HG03457 (cell line): ENCODE results near the gene FAHD2A.
"Not testable (repeated sequence)": the region's sequence is repeated elsewhere in the genome, so short reads cannot be mapped to it uniquely, and the experiment has no call there.

Source experiments
- ATAC-seq: cut with Tn5 transposase; IDR thresholded peaks from one replicate; pipeline ENCODE4 v1.9.1; 2021; ENCODE audit warnings: moderate number of reproducible peaks; ENCODE audit not compliant: unreplicated experiment

FAHD2A gene

GRCh38 chr2:95375532-95376150 is 26.9 kb upstream of the FAHD2A start:
- no peak for ATAC-seq

DNA sequence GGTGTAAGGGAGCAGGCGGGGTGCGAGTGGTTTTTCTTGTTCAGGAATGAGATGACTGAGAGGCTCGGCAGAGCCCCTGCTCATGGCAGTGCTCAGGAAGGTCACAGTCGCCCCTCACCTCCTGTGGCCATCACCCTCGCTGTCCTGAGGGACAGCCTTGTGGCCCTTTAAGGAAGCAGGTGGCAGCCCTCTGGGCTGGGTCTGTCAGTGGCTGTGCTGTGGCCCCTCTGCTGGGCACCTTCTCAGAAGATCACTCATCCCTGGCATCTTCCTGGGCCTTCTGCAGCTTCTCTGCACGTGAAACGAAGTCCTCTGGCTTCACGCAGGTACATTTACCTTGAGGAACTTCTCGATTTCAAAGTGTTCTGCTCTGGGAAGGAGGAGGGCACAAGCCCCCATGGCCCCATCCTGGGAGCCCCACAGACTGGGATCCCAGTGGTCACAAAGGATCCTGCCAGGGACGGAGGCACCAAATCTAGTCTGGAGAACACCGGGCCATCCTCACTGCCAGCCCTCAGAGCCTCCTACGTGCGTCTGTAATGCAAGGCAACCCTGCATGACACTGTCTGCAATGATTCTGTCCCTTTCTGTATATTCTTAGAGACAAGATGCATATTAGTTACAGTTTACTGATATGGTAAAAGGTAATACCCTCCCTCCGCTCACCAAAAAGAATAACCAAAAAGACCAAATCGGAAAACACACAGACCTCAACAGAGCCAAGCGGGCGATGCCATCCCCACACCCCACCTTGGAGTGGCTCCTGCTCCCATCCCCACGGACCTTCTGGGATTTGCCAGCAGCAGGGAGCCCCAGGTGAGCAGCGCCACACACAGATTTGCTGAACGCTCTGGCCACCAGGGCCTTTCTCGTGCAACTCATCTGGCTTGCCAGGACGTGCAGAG is 25.9 kb upstream of the FAHD2A start:
- no peak for ATAC-seq

GRCh38 chr2:95377216-95378123 is 25.0 kb upstream of the FAHD2A start:
- ATAC-seq, result no peak

DNA sequence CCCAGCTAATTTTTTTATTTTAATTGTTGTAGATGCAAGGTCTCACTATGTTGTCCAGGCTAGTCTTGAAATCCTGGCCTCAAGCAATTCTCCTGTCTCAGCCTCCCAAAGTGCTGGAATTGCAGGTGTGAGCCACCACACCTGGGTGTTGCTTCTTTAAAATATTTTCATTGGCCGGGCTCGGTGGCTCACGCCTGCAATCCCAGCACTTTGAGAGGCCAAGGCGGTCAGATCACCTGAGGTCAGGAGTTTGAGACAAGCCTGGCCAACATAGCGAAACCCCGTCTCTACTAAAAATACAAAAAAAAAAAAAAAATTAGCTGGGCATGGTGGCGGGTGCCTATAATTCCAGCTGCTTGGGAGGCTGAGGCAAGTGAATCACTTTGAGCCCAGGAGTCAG is 24.2 kb upstream of the FAHD2A start:
- ATAC-seq, result not testable (repeated sequence)

DNA sequence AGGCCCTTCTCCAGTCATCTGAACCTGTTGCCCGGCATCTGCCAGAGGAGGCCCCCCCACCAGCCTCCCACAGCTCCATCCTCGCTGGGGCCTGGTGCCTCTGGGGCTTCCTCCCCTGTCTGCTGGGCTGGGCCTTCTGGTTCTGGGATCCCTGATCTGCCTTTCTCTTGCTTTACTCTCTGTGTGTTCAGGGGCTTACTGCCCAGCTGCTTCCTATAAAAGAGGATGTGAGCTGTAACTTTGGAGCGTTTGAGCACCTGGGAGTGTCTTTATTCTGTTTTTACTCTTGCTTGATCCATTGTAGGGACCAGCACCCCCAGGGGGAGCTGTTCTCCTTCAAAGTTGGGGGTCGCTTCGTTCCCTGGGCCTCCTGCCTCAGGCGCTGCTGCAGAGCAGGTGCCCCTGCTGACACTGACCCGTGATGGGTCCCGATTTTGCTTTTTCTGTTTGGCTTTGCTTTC is 23.1 kb upstream of the FAHD2A start:
- ATAC-seq, result no peak

GRCh38 chr2:95380280-95380679 is 22.2 kb upstream of the FAHD2A start:
- ATAC-seq, result no peak

- ATAC-seq, result no peak
These were observed 21.8 kb upstream of the FAHD2A start for GRCh38 chr2:95380731-95381130.

DNA sequence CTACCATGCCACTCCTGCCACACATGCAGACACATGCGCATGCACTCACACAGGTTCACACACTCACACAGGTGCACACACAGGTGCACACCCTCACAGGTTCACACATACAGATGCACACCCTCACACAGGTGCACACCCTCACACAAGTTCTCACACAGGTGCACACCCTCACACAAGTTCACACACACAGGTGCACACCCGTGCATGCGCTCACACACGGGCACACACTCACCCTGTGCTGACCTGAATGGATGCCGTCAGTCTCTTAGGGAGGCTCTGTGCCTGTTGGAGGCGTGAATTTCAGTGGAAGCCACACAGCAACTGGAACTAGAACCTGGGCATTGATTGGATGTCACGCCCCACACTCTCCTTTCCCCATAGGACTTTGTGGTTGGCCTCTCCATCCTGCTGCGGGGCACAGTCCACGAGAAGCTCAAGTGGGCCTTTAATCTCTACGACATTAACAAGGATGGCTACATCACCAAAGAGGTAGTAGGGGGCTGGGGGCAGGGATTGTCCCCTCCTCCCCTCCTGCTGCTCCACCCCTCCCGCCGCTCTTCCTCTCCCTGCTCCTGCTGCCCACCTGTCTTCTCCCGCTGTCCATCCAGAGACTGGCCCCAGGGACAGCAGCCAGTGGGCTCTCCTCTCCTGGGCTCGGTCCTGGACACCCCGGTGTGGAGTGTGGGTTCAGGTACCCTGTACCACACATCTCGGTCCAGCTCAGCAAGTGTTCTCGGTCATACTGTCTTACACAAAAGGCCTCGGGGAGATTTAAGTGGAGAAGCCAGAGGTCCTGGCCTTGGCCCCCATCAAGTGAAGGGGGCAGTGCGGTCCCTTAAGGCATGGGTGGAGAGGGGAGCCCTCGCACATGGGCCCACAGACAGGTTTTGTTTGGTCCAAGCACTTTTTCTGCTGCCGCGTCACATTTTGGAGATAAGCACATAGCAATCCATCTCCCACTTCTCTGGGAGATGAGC is 21.0 kb upstream of the FAHD2A start:
- ATAC-seq, result no peak

DNA sequence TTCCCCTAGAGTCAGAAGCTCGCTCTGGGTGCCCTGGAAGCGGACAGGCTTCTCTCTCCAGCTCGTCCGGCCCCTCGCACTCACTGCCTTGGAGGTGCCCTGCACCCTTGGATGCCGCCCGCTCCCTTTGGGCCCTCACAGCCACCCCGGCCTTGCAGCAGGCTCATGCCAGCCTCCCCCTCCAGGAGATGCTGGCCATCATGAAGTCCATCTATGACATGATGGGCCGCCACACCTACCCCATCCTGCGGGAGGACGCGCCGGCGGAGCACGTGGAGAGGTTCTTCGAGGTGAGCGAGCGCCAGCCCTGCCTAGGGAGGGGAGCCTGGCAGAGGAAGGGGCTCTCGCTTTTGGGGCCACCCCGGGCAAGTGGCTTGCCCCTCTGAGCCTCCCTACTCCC is 20.3 kb upstream of the FAHD2A start:
- ATAC-seq, result no peak

DNA sequence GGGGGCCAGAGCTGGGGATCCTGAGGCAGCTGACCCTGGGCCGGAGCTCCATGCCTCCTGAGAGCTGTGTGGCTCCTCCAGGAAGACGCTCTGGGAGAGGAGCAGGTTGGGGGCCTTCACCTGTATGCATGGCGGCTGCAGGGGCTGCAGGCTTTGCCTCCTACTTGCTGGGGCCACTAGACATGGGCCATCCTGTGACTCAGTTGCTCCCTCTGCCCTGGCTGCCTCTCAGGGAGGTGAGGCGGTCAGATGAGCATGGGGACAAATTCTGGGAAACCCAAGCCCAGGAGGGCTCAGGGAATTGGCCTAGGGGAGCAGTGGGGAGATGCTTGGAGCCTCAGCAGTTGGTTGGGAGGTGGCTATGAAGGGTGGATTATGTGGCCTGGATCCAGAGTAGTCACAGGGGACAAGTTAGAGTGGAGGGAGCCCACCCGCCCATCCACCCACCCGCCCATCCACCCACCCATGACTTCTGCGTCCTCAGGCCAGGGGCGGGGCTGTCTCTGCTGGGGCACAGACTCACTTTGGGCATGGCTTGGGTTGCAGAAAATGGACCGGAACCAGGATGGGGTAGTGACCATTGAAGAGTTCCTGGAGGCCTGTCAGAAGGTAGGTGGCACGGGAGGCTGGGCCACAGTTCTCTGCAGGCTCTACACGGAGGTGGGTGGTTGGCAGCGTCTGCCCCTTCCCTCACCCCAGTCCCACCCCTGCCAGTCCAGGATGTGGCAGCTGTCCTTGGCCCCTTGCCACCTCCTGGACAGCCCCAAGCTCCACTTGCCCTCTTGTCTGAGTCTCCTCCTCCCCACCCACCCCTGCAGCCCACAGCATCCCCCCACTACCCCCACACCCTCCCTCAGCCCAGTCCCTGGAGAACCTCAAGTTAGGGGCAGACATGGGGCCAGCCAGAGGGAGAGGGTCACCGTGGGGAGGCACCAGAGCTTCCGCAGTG is 19.5 kb upstream of the FAHD2A start:
- no peak for ATAC-seq

GRCh38 chr2:95383635-95384027 is 18.9 kb upstream of the FAHD2A start:
- ATAC-seq, result no peak

GRCh38 chr2:95384854-95385569 is 17.5 kb upstream of the FAHD2A start:
- no peak for ATAC-seq

DNA sequence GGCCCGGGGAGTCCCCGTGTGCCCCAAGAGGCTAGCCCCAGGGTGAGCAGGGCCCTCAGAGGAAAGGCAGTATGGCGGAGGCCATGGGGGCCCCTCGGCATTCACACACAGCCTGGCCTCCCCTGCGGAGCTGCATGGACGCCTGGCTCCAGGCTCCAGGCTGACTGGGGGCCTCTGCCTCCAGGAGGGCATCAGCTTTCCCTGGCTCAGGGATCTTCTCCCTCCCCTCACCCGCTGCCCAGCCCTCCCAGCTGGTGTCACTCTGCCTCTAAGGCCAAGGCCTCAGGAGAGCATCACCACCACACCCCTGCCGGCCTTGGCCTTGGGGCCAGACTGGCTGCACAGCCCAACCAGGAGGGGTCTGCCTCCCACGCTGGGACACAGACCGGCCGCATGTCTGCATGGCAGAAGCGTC is 16.9 kb upstream of the FAHD2A start:
- no peak for ATAC-seq

GRCh38 chr2:95386031-95386430 is 16.5 kb upstream of the FAHD2A start:
- no peak for ATAC-seq

DNA sequence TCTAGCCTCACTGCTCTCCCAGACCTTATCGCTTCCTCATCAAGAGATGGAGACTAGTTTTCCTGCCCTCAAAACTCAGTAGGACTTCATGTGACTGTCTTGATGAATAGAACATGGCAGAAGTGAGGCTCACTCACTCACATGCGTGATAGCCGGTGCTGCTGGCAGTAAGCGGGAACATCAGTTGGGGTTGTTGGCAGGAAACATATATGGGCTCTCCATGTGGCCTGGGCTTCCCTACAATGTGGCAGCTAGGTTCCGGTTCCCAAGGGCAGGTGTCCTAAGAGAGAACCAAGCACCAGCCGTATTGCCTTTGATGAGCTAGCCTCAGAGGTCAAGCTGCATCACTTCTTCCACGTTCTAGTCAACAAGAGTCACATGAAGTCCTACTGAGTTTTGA is 15.2 kb upstream of the FAHD2A start:
- no peak for ATAC-seq

DNA sequence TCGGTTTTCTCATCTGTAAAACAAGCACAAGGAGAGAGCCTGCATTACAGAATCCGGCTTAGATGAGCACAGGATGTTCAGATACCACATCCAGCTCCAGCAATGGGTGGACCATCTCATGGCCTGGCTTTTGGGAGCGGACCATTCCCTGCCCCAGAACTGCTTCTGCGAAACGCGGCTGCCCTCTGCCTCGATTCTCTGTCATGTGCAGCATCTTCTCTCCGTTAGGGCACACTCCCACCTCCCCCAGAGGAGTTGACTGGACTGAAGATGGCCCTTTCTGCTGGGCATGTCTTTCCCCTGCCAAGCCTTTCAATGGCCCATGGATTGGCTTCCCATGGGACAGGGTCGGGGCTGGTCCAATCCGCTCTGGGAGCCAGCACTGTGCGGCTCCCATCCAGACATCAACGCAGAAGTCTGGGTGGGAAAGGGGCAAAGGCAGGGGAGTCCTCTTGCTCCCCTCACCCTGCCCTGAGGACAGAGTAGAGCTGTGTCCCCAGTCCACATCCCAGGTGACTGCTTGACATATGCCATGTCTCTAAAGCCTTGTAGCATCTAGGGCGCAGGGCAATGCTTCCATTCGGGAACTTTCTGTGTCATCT is 14.3 kb upstream of the FAHD2A start:
- no peak for ATAC-seq

DNA sequence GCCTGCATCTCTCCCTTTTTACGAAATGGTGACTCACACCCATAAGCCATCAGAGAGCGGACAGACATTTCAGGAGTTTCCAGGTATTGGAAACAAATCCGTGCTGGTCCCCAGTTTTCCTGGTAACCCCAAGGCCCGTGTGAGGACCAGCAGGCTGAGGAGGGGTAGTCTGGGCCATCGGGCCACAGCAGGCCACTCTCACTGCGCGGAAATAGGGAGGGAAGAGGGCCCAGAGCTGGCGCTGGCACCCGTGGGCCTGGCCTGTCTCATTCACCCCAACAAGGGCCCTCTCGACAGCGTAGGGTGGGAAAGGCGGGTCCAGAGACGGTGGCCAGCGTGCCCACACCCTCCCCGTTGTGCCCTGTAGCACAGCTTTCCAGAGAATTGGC is 13.7 kb upstream of the FAHD2A start:
- no peak for ATAC-seq
